LNCaP clone FGC (cell line): ENCODE data around the gene TULP1.
A peak's percentile ranks its signal among the peaks of the same experiment; 100 is the strongest.
"Not testable (repeated sequence)": the region's sequence is repeated elsewhere in the genome, so short reads cannot be mapped to it uniquely, and the experiment has no call there.

Source experiments
- DNase-seq: peaks from one replicate; pipeline ENCODE4 v3.0.0-alpha.2; 2011; ENCODE audit warnings: low read depth
- H3K4me3 ChIP-seq: 2 replicates; pipeline ENCODE4 v1.5.1; 2011; ENCODE audit warnings: mild to moderate bottlenecking, low read depth, low read length, control low read depth
- TF ChIP-seq, protein P1 (sequence below): IDR thresholded peaks from 2 replicates; pipeline ENCODE4 v1.5.1; 2012; ENCODE audit warnings: mild to moderate bottlenecking; ENCODE audit not compliant: control insufficient read depth, insufficient read depth; ENCODE audit errors: extremely low read depth

Gene TULP1

GRCh38 chr6:35539223-35539622 lies 26.5 kb upstream of the TULP1 start:
- DNase-seq, result no peak
- TF ChIP-seq, protein P1, sequence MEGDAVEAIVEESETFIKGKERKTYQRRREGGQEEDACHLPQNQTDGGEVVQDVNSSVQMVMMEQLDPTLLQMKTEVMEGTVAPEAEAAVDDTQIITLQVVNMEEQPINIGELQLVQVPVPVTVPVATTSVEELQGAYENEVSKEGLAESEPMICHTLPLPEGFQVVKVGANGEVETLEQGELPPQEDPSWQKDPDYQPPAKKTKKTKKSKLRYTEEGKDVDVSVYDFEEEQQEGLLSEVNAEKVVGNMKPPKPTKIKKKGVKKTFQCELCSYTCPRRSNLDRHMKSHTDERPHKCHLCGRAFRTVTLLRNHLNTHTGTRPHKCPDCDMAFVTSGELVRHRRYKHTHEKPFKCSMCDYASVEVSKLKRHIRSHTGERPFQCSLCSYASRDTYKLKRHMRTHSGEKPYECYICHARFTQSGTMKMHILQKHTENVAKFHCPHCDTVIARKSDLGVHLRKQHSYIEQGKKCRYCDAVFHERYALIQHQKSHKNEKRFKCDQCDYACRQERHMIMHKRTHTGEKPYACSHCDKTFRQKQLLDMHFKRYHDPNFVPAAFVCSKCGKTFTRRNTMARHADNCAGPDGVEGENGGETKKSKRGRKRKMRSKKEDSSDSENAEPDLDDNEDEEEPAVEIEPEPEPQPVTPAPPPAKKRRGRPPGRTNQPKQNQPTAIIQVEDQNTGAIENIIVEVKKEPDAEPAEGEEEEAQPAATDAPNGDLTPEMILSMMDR, result no peak
- no peak overlapping the region for H3K4me3 ChIP-seq

- DNase-seq, H3K4me3 ChIP-seq: not testable (repeated sequence)
Observed at GRCh38 chr6:35535847-35536246, 23.2 kb upstream of the TULP1 start.

- DNase-seq, result no peak
- TF ChIP-seq, protein P1, result no peak
- H3K4me3 ChIP-seq, result no peak overlapping the region
Observed at GRCh38 chr6:35534407-35535170, 21.9 kb upstream of the TULP1 start.

DNA sequence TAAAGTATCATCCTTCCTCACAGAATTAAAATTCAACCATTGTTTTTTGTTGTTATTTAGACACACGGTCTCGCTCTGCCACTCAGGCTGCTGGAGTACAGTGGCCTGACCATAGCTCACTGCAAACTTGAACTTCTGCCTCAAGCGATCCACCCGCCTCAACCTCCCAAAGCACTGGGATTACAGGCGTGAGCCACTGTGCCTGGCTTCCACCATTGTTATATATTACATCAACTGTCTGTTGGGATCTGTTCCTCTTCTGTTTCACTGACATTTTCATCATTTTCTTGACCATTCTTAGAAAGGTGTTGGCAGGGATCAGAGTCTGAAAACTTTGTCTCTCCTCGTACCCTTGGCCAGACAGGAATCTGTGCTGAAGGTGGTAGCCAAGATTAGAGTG lies 21.3 kb upstream of the TULP1 start:
- TF ChIP-seq, protein P1, result no peak
- H3K4me3 ChIP-seq, result no peak overlapping the region
- DNase-seq, result no peak

GRCh38 chr6:35532126-35532525 lies 19.4 kb upstream of the TULP1 start:
- TF ChIP-seq, protein P1, result no peak
- no peak for DNase-seq
- no peak overlapping the region for H3K4me3 ChIP-seq

- H3K4me3 ChIP-seq, result no peak overlapping the region
- DNase-seq, result no peak
- TF ChIP-seq, protein P1, result no peak
Observed at GRCh38 chr6:35524380-35525020, 11.8 kb upstream of the TULP1 start.

DNA sequence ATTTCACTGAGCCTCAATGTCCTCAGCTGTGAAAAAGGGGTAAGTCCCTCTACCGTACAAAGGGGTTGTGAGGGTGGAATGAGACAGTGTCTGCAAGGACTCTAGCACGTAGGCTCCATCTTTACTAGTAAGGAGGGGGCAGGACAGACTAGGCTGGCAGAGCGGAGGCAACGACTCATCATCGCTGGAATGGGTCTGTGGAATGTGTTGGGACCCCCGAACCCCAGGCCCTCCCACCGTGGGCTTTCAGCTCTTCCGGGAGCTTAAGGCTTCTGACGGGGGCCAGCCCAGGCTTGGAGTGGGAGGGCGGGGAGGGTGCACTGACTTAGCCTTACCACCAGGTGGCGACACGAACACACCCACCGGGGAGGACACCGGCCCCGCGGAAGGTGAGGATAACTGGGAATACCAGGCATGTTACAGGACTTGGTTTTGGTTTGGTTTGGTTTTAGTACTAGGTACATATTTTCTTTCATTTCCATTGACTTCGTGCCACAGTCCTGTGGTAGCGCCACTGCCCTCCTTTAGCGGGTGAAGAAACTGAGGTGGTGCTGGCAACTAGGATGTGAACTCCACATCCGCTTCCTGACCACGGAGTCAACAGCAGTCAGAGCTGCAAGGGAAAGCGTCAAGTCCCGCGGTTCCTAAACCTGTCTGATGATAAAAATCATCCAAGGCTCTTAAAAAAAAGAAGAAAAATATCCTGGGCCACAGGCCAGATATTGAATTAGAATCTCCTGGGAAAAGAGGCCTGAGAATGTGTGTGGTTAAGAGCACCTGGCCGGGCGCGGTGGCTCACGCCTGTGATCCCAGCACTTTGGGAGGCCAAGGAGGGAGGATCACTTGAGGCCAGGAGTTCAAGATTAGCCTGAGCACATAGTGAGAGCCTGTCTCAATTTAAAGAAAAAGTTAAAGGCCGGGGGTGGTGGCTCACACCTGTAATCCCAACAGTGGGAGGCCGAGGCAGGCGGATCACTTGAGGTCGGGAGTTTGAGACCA lies 10.3 kb upstream of the TULP1 start:
- no peak for DNase-seq
- no peak overlapping the region for H3K4me3 ChIP-seq
- TF ChIP-seq, protein P1, result peak; percentile 98
